GM19328 (cell line): ENCODE measurements around the gene CELF3.

Experiments used
- ATAC-seq: cut with Tn5 transposase; IDR thresholded peaks from one replicate; pipeline ENCODE4 v1.9.1; 2021; ENCODE audit warnings: mild to moderate bottlenecking, moderate library complexity; ENCODE audit not compliant: unreplicated experiment

The CELF3 gene

DNA sequence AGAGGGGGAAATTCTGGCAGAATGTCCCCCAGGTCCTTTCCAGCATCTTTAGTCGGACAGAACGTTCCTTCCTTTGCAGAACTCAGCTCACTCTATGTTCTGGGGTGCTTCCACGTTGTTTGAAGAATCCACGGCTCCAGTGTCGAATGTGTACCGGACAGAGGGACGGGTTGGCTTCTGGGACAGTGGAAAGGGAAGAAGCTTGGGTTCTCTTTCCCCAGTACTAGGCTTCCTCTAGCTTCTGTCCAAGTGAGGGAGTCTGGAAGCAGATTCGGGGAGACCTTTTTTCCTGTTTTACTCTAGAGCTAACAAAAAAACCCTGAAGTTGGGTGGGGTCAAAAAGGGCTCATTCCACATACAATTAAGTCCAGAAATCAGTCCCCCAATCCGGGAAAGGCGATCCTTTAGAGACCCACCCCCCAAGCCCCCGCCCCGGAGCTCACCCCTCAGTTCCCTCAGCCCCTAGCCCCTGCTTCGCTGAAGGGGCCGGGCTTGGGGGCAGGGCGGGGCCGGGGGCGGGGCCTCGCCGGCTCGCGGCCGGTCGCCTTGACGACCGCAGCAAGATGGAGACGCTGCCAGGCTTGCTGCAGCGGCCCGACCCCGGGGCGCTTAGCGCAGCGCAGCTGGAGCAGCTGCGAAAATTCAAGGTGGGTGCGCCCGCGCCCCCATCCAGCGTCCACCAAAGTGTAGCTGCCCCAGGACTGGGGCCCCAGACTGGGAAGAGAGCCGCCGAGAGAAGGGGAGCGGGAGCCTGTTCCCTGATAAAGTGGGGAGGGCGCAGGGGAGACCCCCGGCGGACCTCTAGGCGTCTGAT lies 4.6 kb upstream of the CELF3 start, which contains the start of gene RIIAD1:
Gene RIIAD1 (plus strand): TSS at position 549 of the 814 bp plus-strand sequence. CDS start 15 bp downstream, at position 564.
- no peak for ATAC-seq

- no peak for ATAC-seq
These were observed 4.0 kb upstream of the CELF3 start for GRCh38 chr1:151720554-151720953.

- ATAC-seq, result no peak
These were observed 3.5 kb upstream of the CELF3 start for GRCh38 chr1:151720125-151720524.

- ATAC-seq, result no peak
These were observed 2.1 kb upstream of the CELF3 start for GRCh38 chr1:151718666-151719065.

GRCh38 chr1:151718011-151718431 lies 1.4 kb upstream of the CELF3 start:
- ATAC-seq, result no peak

DNA sequence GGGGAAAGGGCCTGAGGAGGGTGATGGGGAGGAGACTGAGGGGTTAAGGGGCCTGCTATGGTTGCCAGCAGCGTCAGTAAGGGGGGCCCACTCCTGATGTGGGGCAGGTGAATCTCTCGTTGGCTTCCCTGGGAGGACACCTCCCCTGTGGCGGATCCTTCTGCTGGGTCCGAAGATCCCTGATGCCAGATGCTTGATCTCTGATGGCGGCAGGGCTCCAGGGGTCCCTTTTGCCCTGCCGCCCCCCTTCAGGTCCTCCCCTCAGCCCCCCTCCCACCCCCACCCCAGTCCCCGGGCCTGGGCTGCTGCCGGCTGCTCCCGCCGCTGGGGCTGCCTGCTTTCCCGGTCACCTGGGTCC lies 219 bp downstream of the CELF3 start:
- no peak for ATAC-seq

DNA sequence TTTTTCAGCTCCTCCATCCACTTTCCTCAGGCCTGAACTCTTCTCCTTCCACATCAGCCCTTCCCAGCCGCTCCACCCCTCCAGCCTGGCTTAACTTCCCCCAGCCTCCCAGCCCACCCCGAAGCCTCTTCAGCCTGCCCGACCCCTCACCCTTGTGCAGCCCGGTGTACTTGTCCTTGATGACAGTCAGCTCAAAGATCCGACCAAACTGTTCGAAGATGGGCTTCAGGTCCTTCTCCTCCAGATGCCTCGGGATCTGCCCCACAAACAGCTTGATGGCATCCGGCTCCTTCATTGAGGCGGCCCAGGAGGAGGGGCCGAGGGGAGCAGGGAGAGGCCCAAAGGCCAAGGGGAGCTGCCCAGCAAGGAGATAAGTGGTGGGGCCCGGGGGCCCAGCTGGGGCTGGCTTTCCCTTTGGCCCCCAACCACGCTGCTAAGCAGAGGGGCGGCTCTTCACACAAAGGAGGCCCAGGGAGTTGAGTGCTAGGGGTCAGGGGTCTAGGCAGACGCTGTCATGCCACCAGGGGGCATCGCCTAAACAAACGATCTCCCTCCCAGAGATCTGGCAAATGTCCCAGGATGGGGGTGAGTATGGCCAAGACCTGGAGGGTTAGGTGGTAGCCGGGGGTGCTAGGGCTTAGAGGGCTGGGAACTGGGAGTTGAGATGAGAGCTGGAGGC lies 738 bp downstream of the CELF3 start:
- no peak for ATAC-seq

DNA sequence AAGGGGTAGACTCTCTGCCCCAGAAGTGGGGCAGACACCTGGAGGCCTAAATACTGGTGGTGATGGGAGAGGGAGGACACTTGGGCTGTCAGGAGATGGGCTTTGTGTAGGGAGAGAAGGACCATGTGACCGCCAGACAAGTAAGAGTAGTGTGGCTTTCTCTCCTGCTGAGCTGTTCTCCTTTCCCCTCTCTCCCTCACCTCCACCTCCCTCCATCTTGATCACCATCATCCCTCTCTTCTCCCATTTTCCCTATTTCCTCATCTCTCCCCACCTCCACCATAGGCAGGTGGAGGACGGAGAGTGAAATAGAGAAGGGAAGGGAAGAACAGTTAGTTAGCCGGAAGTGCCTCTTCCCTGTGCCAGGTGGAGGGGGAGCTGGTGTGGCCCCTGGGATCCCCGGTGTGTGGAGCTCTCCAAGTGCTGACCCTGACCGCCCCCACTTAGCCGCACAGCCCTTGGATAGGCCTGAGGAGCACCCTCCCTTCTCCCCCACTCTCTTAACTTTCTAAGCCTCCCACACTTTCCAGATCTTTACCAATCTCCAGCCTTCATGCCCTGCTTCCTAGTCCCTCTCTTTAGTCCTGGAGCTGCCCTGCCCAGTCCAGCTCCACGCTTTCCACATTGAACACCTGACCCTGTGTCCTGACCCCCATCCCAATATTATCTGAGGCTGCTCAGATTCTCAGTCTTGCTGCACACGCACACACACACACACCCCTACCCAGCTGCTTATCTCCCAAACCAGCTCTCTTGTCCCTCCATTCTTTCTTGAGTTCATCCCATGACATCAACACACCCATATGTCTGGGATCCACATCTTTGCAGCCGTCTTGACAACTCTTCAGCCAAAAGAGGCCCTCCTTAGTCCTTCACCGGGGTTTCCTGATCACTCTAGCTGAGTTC lies 1.5 kb downstream of the CELF3 start:
- no peak for ATAC-seq

DNA sequence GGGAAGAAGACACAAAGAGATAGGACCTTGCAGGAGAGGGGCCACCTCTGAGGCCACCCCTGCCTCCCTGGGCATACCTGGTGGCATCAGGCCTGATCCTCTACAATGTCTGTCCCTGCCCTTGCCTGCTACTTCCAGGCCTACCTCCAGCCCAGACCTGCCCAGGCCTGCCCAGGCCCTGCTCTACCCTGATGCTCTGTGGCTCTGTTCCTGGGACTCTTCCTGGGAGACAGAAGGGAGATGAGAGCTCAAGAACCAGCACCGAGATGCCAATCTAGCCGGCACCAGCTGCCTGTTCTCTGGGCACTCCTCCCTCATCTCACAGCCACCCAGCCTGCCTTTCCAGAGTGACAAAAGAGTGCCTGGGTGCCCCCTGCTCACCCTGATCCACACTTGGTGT lies 2.7 kb downstream of the CELF3 start:
- ATAC-seq, result no peak

DNA sequence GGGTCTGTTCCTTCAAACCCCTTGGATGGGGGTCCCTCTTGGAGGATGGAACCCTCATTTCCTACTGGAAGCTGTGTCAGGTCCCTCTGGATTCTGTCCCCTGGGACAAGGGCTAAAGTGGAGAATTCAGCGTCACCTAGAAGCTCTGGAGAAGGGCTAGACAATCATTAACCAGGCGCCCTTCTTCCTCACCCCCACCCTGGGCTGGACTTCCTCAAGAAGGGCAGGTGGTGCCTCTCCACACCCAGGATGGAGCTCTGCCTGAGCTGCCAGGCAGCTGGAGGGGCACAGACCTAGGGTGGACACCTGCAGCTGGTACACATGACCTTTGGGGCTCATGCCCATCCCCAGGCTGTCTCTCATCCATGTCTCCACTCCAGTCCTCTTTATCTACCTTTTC lies 3.6 kb downstream of the CELF3 start:
- no peak for ATAC-seq

GRCh38 chr1:151711951-151712350 lies 4.7 kb downstream of the CELF3 start:
- ATAC-seq, result no peak

DNA sequence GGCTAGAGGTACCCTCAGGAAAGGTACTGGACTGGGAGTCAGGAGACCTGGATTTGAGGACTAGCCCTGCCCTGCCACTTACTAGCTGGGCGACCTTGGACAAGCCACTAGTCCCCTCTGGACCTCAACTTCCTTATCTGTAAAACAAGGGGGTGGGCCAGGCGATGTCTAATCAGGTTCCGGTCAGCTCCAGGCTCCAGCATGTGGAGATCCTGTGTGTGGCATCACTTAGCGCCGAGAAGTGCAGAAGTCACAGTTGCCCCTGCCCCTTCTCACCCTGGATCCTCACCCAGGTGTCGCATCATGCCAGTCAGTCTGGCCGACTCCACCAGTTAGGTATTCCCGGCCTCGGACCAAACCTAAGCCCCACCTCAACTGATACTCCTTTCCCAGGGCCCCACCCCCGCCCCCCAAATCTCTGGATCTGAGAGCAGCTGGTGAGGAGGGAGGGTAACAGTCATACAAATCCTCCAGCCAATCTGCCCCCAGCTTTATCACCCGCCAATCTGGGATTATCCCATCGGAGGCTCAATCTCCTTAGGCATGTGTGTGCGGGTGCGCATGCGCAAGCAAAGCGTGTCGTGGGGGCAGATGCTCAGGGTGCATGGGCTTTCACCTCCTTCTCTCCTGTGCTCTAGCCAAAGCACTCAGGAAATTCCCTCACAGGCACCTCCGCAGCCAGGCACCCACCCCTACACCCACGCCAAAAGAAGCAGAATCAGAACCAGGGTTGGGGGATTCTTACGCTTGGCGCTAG lies 5.4 kb downstream of the CELF3 start:
- no peak for ATAC-seq

DNA sequence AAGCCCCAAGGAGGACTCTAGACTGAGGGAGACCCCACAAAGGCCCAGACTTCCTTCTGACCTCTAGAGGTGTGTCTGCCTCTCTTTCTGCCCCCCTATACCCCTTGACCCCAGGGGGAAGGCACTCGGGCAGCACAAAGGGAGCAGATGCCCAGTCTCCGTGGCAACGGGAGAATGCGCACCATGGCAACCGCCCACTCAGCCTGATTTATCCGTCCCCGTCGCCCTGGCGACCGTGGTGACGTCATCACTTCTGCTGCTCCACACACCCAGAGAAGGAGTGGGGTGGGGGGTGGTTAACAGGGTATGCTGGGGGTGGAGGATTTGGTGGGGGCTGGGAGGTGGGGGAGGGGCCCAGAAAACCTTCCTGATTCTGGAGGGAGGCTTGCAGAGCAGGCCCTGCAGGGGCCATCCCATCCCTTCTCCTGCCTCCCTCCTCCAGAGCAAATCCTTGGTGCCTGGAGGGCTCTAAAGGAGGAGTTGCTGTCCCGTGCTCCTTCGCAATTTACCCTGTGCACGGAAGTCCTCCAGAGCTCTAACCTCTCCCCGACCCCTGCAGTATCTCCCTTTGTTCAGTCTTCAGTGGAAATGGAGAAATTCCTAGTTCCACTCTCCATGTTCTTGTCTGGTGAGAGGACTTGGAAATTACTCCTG lies 6.3 kb downstream of the CELF3 start:
- no peak for ATAC-seq

- ATAC-seq, result no peak
These were observed 7.7 kb downstream of the CELF3 start for GRCh38 chr1:151708891-151709290.

DNA sequence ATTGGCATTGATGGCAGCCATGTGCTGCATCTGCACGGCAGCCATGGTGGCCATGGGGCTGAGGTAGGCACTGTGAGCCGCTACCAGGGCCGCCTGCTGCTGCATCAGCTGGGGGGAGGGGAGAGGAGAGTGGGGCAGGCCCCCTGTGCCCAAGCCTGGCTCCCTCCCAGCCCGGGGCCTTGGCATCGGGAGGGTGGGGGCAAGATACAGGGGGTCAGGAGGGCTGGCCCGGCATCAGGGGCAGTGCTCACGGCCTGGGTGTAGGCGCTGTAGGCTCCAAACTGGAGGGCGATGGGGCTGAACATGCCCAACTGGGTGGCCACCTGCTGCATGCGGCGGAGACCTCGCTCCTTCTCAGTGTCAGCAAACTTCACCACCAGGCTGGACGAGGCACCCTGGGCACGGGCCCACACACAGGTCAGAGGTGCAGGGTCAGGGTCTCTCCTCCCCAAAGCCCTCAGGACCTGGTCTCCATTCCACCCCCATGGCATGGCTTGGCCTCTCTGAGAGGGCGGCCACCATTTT lies 9.0 kb downstream of the CELF3 start:
- no peak for ATAC-seq

- no peak for ATAC-seq
These were observed 9.9 kb downstream of the CELF3 start for GRCh38 chr1:151706464-151707415.

- no peak for ATAC-seq
These were observed 10.7 kb downstream of the CELF3 start for GRCh38 chr1:151705753-151706463.

GRCh38 chr1:151705146-151705545 lies 11.5 kb downstream of the CELF3 start:
- ATAC-seq, result no peak
